Renal cortex interstitium (tissue), 11 donors: Measurements from ENCODE around the gene CD160. TPM values are rescaled to one million over a fixed set of nuclear protein-coding genes. Genes with fewer than 3 reads are reported as not detected.
"Not testable (repeated sequence)": the region's sequence is repeated elsewhere in the genome, so short reads cannot be mapped to it uniquely, and the experiment has no call there.

Experiments
- DNase-seq, 11 donors: peaks; one replicate each; pipeline ENCODE4 v3.0.0-alpha.2; 2013; ENCODE audit warnings: low read depth in 9 of 11, low spot score in 4 of 11; ENCODE audit errors: extremely low read depth in 1 of 11
- polyA plus RNA-seq, 3 donors: library from polyadenylated mRNA; unstranded; fragments of 120-200 nt; gene quantifications; one replicate each; pipeline ENCODE4 v1.2.1, GENCODE V29; 2013; ENCODE audit not compliant: insufficient read length in 3 of 3

The CD160 gene
- polyA plus RNA-seq, 3 donors, result 0.95 to 2.6 (median 1.2) TPM

DNA sequence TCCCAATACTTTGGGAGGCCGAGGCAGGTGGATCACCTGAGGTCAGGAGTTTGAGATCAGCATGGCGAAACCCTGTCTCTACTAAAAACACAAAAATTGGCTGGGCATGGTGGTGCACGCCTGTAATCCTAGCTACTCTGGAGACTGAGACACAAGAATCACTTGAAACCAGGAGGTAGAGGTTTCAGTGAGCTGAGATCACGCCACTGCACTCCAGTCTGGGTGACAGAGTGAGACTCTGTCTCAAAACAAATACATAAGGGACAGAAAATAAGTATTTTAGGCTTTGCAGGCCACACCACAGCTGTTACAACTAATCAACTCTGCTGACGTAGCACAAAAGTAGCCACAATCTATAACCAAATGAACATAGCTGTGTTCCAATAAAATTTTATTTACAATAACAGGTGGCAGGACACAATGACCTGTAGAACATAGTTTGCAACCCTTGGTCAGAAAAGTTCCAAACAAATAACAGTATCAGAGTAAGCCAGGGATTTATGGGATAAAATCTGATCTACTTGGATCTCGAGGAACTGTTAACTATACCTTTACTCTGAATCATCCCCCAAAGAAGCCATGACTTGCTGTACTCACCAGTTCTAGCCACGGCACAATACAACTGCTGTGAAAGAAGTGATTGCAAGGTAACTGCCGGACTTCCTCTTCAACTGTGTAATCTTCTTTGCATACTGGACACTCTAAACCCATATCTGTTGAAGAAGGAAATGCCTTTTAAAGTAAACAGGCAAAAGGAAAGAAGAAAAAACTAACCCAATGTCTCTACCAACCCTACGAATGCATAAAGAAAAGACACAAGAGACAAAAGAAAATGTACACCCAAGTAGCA, 28.3 kb downstream of the CD160 start:
- DNase-seq, result no peak

DNA sequence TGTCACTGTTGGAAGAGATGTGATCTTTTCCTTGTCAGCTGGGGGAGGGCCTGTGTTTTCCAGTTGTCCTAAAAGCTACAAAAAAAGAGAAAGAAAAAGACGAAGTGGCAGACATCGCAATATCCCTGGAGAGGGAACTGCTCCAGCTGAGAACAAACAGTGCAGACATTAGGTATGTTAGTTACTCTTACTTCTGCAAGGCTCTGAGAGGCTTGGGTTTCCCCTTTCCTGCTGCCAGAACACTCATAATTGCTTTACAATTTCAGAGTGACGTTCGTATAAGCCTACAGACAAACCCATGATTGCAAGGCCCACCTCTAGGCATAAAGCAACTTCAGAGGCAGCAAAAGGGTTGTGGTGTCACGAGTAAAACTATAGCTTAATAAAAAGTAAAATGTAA, 31.1 kb downstream of the CD160 start:
- no peak for DNase-seq

DNA sequence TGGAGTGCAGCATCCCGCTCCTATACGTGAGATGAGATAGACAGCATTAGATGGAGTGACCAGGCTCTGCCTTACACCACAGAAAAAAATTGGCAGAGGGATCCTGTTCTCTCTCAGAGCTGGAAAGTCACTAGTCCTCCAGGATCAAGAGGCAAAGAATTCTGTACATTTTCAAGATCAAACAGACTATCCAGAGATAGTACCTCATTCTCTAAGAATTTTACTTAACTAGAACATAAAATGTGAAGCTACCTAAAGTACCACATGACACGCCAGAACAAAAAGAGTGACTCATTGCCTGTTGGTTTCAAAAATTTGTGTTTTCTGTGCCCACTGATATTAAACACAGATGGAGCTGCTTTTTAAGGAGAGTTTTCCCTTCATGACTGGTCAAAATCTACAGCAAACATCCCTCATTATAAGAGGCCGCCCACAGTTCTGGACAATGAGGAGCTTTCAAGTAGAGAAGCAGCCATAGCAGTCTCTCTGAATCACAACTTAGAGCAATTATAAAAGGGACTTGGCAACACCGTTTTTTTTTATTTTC, 32.3 kb downstream of the CD160 start:
- DNase-seq, result no peak

DNA sequence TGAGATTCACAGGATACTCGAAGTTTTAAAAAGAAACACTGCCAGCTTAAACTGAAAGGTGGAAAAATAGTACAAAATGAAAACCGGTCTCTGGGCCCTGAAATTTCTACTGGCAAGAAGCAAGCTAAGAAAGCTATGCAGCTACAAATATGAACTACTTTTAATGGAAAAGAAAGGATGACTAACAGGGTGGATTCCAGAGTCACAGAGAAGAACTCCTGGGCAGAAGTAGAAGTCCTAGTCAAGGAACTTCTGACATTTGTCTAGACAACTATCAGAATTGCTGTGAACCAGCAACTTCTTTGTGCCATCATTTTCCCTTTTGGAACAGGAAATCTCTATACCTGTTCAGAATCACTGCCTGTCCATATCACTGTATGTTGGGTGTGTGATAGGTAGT, 38.1 kb downstream of the CD160 start:
- no peak for DNase-seq

DNA sequence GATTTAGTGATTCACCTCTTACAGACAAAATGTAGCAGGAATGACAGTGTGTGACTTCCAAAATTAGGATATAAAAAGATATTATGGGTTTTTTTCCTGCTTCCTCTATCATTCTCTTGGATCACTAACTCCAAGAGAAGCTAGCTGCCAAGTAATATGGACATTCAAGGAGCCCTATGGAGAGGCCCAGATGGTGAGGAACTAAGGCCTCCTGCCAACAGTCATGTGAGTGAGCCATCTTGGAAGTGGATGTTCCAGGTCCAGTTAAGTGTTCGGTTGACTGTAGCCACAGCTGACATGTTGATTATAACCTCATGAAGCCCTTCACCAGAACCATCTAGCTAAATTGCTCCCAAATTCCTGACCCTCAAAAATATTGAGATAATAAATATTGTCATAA, 38.8 kb downstream of the CD160 start:
- no peak for DNase-seq

DNA sequence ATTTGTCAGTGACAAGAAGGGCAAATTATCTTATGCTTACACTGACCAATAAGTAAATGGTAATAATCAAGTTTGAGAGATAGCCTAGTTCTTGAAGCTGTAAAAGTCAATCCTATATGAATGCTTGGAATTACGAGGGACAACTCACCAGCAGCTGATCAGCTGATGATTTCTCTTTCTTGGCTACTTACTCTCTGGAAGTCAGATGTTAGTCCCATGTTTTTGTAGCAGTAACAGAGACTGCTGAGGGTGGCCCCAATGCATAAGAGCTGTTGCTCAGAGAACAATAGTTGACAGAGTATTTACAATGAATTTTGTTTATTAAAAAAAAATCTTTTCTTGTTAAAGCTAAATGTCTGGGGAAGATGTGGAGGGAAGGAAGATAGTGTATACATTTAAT, 39.3 kb downstream of the CD160 start:
- DNase-seq, result no peak

DNA sequence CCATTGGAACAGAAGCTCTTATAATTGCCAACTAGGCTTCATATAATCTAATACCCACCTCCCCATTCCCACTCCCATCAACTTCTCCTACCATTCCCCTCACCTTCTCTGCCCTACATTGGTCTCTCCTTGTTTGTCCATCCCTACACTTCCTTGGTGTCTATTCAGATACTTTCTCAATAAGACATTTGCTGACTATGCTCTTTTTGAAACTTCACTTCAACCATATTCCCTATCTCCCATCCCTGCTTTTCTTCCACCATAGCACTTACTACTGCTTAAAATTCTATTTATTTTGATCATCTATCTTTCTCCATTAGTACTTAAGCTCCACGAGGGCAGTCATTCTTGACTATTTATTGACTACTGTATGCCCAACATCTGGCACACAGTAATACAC, 40.4 kb downstream of the CD160 start:
- DNase-seq, result no peak

DNA sequence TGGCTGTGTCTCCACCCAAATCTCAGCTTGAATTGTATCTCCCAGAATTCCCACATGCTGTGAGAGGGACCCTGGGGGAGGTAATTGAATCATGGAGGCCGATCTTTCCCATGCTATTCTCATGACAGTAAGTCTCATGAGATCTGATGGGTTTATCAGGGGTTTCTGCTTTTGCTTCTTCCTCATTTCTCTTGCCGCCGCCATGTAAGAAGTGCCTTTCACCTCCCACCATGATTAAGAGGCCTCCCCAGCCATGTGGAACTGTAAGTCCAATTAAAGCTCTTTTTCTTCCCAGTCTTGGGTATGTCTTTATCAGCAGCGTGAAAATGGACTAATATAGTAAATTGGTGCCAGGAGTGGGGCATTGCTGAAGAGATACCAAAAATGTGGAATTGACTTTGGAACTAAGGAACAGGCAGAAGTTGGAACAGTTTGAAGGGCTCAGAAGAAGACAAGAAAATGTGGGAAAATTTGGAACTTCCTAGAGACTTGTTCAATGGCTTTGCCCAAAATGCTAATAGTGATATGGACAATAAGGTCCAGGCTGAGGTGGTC, 41.2 kb downstream of the CD160 start:
- DNase-seq, result not testable (repeated sequence)

DNA sequence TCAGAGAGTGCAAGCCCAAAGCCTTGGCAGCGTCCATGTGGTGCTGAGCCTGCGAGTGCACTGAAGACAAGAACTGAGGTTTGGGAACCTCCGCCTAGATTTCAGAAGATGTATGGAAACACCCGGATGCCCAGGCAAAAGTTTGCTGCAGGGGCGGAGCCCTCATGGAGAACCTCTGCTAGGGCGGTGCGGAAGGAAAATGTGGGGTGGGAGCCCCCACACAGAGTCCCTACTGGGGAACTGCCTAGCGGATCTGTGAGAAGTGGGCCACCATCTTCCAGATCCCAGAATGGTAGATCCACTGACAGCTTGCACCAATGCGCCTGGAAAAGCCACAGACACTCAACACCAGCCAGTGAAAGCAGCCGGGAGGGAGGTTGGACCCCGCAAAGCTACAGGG, 42.2 kb downstream of the CD160 start:
- DNase-seq, result not testable (repeated sequence)

DNA sequence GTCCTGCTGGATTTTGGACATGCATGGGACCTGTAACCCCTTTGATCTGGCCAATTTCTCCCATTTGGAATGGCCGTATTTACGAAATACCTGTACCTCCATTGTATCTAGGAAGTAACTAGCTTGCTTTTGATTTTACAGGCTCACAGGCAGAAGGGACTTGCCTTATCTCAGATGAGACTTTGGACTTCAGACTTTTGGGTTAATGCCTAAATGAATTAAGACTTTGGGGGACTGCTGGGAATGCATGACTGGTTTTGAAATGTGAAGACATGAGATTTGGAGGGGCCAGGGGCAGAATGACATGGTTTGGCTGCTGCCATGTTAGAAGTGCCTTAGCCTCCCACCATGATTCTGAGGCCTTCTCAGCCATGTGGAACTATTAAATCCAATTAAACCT, 42.7 kb downstream of the CD160 start:
- not testable (repeated sequence) for DNase-seq

DNA sequence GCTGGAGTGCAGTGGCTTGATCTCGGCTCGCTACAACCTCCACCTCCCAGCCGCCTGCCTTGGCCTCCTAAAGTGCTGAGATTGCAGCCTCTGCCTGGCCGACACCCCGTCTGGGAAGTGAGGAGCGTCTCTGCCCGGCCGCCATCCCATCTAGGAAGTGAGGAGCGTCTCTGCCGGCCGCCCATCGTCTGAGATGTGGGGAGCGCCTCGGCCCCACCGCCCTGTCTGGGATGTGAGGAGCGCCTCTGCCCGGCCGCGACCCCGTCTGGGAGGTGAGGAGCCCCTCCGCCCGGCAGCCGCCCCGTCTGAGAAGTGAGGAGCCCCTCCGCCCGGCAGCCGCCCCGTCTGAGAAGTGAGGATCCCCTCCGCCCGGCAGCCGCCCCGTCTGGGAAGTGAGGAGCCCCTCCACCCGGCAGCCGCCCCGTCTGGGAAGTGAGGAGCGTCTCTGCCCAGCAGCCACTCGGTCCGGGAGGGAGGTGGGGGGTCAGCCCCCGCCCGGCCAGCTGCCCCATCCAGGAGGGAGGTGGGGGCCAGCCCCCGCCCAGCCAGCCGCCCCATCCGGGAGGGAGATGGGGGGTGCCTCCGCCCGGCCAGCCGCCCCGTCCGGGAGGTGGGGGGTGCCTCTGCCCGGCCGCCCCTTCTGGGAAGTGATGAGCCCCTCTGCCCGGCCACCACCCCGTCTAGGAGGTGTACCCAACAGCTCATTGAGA, 45.1 kb downstream of the CD160 start:
- not testable (repeated sequence) for DNase-seq

DNA sequence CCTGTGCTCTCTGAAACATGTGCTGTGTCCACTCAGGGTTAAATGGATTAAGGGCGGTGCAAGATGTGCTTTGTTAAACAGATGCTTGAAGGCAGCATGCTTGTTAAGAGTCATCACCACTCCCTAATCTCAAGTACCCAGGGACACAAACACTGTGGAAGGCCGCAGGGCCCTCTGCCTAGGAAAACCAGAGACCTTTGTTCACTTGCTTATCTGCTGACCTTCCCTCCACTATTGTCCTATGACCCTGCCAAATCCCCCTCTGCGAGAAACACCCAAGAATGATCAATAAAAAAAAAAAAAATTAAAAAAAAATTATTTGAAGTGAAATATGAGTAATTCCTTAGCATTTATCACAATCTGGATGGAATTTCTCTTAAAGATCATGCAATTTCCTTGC, 45.8 kb downstream of the CD160 start:
- not testable (repeated sequence) for DNase-seq

DNA sequence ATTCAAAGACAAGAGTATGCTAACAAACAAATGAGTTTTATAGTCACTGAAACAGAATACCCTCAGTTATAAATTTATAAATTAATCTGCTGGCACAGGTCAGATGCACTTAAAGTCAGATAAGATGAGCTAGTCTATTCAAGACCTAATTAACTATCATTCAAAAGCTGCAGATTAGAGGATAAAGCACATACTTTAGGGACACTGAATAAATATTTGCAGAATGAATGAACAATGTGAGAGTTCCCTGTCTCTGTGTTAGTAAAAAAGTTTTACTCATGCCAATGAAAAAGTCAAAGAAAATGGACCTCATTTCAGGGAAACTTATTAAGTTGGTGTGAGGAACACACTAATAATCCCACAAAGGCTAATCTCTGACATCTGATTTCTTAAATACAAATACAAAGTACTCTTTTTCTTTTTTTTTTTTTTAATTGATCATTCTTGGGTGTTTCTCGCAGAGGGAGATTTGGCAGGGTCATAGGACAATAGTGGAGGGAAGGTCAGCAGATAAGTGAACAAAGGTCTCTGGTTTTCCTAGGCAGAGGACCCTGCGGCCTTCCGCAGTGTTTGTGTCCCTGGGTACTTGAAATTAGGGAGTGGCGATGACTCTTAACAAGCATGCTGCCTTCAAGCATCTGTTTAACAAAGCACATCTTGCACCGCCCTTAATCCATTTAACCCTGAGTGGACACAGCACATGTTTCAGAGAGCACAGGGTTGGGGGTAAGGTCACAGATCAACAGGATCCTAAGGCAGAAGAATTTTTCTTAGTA, 46.5 kb downstream of the CD160 start:
- not testable (repeated sequence) for DNase-seq

DNA sequence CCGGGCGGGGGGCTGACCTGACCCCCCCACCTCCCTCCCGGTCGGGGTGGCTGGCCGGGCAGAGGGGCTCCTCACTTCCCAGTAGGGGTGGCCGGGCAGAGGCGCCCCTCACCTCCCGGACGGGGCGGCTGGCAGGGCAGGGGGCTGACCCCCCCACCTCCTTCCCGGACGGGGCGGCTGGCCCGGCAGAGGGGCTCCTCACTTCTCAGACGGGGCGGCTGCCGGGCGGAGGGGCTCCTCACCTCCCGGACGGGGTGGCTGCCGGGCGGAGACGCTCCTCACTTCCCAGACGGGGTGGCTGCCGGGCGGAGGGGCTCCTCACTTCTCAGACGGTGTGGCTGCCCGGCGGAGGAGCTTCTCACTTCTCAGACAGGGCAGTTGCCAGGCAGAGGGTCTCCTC, 47.6 kb downstream of the CD160 start:
- not testable (repeated sequence) for DNase-seq

DNA sequence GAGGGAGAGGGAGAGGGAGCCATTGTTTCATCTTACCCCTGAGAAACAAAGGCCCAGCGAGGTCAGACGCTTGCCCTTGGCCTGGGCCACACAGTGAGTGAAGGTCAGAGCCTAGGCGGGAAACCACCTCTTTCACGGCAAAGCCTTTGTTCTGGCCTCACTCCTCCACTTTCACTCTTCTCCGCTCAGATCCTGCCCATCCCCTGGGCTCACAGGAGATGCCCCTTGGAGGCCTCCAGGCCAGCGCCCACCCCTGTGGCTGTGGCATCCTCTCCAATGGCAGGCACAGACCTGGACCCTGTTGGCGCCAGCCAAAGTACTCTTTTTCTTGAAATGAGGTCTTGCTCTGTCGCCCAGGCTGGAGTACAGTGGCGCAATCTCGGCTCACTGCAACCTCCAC, 48.7 kb downstream of the CD160 start:
- DNase-seq, result not testable (repeated sequence)

DNA sequence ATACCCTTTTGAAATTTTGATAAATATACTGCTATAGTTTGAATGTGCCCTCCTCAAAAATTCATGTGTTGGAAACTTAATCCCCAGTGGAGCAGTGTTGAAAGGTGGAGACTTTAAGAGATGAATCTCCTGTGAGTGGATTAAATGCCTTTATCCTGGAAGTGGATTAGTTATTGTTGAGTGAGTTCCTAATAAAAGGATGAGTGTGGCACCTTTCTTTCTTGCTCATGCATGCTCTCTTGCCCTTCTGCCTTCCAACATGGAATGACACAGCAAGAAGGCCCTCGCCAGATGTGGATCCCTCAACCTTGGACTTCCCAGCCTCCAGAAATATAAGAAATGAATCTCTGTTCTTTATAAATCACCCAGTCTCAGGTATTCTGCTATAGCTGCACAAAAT, 51.8 kb downstream of the CD160 start:
- DNase-seq, result no peak

DNA sequence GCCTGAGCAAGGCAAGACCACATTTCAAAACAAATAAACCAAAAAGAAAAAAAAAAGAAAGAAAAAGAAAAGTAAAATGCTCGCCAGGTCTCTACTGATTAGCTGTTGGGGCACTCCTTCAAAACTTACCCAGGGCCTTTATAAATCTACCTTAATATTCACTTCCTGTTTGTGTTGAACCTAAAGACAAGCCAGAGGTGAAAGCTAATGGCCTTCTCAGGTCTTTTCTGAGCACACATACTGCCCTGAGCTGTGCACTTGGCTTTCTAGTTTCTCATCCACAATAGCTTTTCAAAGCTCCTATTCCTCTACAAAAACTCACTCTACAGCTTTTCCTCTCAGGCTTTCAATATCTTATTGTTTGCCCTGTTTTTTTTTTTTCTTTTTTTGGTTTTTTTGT, 54.1 kb downstream of the CD160 start:
- no peak for DNase-seq

DNA sequence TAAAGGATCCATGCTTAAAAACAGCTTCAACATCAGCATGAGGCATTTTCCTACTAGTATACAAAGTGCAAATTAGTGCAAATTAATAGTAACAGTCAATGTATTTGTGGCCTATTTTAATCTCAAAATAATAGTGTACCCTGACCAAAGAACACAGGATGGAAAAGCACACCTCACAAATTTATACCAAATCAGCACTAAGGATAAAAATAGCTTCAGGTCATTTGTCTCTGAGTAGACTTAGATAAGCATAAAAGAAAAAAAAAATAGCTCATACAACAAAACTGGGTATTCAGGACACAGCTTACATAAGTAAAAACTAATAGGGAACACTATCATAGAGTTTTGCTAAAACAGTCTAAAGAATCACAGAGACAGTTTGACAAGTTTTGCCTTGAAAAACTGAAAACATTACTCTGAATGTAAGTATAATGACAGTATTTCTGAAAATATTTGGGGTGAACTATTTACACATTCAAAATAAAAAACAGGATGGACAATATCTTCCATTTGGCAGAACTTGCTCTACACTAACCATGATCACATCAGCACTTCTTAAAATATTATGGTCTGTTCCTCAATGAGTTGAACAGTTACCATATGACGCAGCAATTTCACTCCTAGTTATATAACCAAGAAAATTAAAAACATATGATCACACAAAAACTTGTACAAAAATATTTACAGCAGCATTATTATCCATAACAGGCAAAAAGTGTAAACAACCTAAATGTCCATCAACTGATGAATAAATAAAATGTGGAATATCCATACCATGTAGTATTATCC, 58.3 kb downstream of the CD160 start:
- DNase-seq, result no peak

DNA sequence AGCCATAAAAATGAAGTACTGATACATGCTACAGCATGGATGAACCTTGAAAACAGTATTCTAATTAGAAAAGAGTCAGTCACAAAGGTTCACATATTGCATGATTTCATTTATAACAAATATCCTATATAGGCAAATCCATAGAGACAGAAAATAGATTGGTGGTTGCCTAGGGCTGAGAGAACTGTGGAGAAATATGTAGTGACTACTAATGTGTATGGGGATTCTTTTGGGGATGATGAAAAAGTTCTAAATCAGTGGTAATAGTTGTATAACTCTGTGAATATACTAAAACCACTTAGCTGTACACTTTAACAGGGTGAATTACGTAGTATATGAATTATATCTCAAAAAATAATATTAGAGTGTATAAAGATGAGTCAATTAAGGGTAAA, 58.8 kb downstream of the CD160 start:
- no peak for DNase-seq
